Activated CD8-positive, alpha-beta memory T cell treated with anti-CD3 and anti-CD28 coated beads, Interleukin-2, amount 50 U/mL, for 4 hours (primary cell): Measurements from ENCODE around the gene RBM39.
"Not testable (repeated sequence)": the region's sequence is repeated elsewhere in the genome, so short reads cannot be mapped to it uniquely, and the experiment has no call there.

Experiments used
- DNase-seq: peaks from one replicate; pipeline ENCODE4 v3.0.0-alpha.2; 2020

The RBM39 gene

DNA sequence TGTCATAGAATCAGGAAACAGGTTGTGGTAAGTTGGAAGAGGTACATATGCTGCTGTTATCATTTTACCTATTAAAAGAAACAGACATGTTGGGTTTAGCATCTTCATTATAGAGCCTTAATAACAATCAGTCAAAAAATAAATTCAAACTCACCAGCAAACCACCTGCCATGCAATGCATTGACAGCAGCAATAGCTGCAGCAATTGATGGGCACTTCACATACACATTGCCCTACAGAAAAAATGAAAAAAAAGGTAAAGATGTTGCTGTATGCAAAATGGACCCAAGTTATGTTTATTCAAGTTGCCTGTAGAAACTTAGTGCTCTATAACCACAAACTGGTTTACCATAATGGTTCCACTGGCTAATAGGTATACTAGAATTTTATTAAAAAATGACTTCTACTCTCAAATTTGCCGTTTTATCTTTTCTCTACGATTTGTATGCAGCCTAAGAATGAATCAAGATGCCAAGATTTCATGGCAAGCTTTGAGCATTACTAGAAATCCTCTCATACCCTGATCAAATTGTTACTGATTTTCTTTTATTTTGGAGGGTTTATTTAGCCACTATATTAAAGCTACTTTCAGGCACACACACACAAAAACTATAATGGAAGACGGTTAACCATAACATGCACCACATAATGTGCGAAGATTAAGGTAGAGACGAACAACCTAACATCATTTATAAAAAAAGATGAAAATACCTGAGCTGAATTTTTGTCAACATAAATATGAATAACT, 37.4 kb downstream of the RBM39 start:
- DNase-seq = no peak

- no peak for DNase-seq
Observed at GRCh38 chr20:35702824-35703695, 39.0 kb downstream of the RBM39 start.

DNA sequence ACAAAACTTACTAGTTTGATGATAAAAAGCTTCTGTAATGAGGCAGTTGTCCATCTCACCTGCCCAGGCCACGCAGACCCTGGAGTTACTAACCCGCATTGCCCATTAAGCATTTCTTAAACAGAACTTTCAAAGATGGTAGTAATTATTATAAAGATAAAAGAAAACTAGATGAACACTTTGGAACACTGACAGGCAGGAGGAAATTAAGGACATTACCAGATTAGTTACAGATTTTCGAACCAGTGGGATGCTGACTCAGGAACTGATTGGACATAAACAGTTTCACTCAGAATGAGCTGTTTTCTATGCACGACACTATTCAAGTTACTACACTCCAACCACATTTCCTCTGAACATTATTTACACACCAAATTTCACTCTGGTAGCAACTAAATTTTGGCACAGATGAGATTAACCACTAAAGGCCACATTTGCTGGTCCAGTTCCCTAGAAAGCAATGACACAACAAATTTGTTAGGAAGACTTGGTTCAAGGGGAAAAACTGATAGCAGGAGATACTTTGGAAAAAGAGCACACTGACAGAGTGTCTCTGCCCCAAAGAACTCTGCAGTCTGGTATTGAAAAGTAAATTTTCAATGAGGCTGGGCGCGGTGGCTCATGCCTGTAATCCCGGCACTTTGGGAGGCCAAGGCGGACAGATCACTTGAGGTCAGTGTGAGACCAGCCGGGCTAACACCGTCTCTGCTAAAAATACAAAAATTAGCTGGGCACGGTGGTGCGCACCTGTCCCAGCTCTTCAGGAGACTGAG, 39.8 kb downstream of the RBM39 start:
- DNase-seq = no peak

- no peak for DNase-seq
Observed at GRCh38 chr20:35700625-35701148, 41.4 kb downstream of the RBM39 start.

- DNase-seq = no peak
Observed at GRCh38 chr20:35699957-35700624, 42.0 kb downstream of the RBM39 start.

DNA sequence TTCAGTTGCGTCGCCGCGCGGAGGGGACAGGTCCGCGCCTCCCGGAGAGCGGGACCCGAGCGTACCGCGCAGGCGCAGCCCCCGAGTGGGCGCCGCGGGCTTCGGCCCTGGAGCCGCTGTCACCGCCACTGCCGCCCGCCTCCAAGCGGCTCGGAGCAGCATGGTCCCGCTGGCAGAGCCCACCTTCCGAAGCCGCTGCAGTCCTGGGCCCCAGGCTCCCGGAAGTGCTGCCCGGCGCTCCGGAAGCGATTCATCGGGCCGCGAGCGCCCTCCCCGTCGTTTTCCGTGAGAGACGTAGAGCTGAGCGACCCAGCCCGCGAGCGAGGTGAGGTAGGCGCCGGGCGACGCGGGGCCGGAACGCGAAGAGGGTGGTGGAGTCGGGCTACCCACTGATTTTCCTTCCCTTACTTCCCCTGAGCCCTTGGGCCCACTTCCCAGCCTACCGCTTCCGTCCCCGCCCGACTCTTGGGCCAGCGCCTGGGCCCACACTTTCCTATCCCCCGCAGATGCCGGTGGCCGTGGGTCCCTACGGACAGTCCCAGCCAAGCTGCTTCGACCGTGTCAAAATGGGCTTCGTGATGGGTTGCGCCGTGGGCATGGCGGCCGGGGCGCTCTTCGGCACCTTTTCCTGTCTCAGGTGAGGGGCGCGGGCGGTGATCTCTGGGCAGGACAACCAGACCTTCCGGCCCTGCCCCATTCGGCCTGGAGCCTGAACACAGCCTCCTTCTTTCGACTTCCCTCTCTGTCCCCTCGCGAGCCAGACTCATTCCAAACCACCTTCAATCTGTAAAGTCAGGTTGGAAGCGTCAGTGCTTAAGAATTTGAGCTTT, 42.7 kb downstream of the RBM39 start, which contains the start of the genes NFS1 and ROMO1:
TSS of gene NFS1 (minus strand) at position 226 of the 830 bp plus-strand sequence. CDS start at position 162, 64 bp downstream.
TSS of gene ROMO1 (plus strand) at position 279 of the 830 bp plus-strand sequence. CDS start at position 507, 228 bp downstream.
- peak; percentile 85 for DNase-seq

DNA sequence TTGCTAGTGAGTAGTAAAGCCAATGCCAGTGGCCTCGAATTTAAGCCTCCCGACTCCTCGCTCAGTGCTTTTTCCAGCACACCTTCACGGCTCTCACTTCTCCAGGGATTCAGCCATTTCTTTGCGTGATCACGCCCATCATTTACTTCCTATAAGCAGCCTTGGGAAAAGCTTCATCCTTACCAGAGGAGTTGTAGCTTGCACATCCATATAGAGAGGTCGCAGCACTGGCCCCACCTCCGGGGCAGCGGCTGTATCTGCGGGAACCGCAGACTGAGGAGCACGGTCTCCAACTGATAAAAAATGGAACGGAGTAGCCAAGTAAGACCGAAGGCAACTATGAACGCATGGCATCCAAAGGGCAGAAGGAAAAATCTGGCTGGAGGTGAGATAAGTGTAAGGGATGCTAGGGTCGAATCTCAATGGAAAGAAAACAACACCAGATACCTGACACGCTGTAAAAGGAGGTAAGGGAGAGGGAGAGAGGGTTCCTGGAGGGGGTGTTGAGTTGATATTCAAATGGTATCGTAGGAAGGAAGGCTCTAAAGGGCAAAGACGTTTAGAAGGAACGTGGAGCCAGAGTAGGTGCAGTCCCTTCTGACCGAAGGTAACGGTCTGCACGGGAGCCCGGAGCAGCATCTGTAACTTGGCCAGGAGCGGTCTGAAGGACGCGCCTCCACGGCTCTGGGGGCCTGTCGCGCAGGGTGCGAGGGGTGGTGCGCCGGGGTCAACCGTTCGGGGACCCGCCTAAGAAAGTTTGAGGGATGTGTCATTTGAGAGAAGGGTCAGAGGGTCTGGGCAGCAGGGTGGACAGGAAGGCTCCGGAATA, 43.5 kb downstream of the RBM39 start:
- DNase-seq = no peak

- no peak for DNase-seq
Observed at GRCh38 chr20:35697696-35698297, 44.3 kb downstream of the RBM39 start.

DNA sequence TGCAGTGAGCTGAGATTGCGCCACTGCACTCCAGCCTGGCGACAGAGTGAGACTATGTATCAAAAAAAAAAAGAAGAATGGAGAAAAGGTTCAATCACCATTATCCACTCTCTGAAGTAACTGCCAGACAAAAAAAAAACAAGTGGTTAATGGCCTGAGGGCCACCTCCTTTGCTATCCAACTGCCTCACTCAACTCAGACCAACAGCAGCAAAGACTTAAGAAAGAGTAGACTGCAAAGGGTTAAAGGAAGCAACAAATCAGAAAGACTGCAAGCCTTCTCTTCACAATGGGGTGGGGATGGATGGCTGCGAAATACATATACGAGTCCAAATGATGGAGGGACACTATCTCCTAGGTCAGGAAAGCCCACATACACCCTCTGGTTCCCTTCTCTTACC, 46.1 kb downstream of the RBM39 start:
- DNase-seq = no peak

- no peak for DNase-seq
Observed at GRCh38 chr20:35695245-35695749, 46.8 kb downstream of the RBM39 start.

- no peak for DNase-seq
Observed at GRCh38 chr20:35690265-35690664, 51.8 kb downstream of the RBM39 start.

DNA sequence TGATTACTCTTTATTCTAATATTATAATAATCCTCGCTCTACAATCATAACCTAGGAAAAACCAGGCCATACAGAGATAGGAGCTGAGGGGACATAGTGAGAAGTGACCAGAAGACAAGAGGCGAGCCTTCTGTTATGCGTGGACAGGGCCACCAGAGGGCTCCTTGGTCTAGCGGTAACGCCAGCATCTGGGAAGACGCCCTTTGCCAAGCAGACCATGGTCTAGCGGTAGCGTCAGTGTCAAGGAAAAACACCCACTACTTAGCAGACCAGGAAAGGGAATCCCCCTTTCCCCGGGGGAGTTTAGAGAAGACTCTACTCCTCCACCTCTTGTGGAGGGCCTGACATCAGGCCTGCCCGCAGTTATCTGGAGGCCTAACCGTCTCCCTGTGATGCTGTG, 55.2 kb downstream of the RBM39 start:
- not testable (repeated sequence) for DNase-seq

DNA sequence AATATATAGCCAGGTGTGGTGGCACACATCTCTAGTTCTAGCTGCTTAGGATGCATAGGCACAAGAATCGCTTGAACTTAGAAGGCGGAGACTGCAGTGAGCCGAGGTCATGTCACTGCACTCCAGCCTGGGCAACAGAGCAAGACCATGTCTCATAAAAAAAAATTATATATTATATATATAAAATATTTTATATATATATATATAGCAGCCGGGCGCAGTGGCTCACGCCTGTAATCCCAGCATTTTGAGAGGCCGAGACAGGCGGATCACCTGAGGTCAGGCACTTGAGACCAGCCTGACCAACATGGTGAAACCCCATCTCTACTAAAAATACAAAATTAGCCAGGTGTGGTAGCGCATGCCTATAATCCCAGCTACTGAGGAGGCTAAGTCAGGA, 56.7 kb downstream of the RBM39 start:
- DNase-seq = not testable (repeated sequence)

- no peak for DNase-seq
Observed at GRCh38 chr20:35681960-35682359, 60.1 kb downstream of the RBM39 start.

- DNase-seq = no peak
Observed at GRCh38 chr20:35680452-35681183, 61.4 kb downstream of the RBM39 start.

GRCh38 chr20:35674921-35675320, 67.1 kb downstream of the RBM39 start:
- DNase-seq = no peak

- DNase-seq = no peak
Observed at GRCh38 chr20:35673884-35674283, 68.2 kb downstream of the RBM39 start.

- DNase-seq = no peak
Observed at GRCh38 chr20:35669681-35670080, 72.4 kb downstream of the RBM39 start.

GRCh38 chr20:35669221-35669620, 72.8 kb downstream of the RBM39 start:
- no peak for DNase-seq
